Caco-2 (cell line): ENCODE data around the gene ATP1A1. TPM values are rescaled to one million over a fixed set of nuclear protein-coding genes. Genes with fewer than 3 reads are reported as not detected.

Experiments
- BruUV-seq: library from RNA; stranded (reverse); fragments of 400-500 nt; replicated peaks from 2 replicates; lab custom pipeline; 2021; lab: Mats Ljungman, UMichigan
- CTCF ChIA-PET: fragments of 300-600 bp; sonication (Branson Sonifier 250); formaldehyde crosslinking; loops from one replicate; lab custom pipeline; 2022; ENCODE audit warnings: antibody characterized with exemption; lab: Charles Lee
- POLR2A ChIA-PET: fragments of 300-600 bp; sonication (Branson Sonifier 250); formaldehyde crosslinking; loops from one replicate; lab custom pipeline; 2022; ENCODE audit warnings: antibody characterized with exemption; lab: Charles Lee
- DNase-seq, 2 experiments: peaks; one replicate each; pipeline versions ENCODE4 v3.0.0 to v3.0.0-alpha.2; 2020 to 2022
- H3K27me3 ChIP-seq: replicated peaks from 2 replicates; pipeline ENCODE4 v1.6.0; 2011; ENCODE audit warnings: low read length; ENCODE audit not compliant: control insufficient read depth, insufficient read depth
- H3K36me3 ChIP-seq: 2 replicates; pipeline ENCODE4 v1.5.1; 2011; ENCODE audit warnings: low read length; ENCODE audit not compliant: control insufficient read depth, insufficient read depth
- H3K4me1 ChIP-seq: fragments of 250-450 bp; sonication (Bioruptor Pico); 2 replicates; pipeline ENCODE4 v1.5.1; 2020; ENCODE audit warnings: mild to moderate bottlenecking
- H3K4me3 ChIP-seq: 2 replicates; pipeline ENCODE4 v1.5.1; 2011; ENCODE audit warnings: low read depth, mild to moderate bottlenecking, control low read depth, low read length
- H3K9me3 ChIP-seq: fragments of 250-450 bp; sonication (Bioruptor Pico); 2 replicates; pipeline ENCODE4 v1.5.1; 2020; ENCODE audit warnings: mild to moderate bottlenecking, moderate library complexity
- H3K27ac Mint-ChIP-seq: one replicate; pipeline ENCODE4 v1.8.0; 2022; ENCODE audit warnings: mixed read lengths; ENCODE audit not compliant: unreplicated experiment
- H3K27me3 Mint-ChIP-seq: one replicate; pipeline ENCODE4 v1.8.0; 2022; ENCODE audit warnings: mixed read lengths; ENCODE audit not compliant: insufficient read depth, unreplicated experiment
- H3K36me3 Mint-ChIP-seq: one replicate; pipeline ENCODE4 v1.8.0; 2022; ENCODE audit warnings: mild to moderate bottlenecking, mixed read lengths; ENCODE audit not compliant: insufficient read depth, unreplicated experiment
- H3K4me1 Mint-ChIP-seq: one replicate; pipeline ENCODE4 v1.8.0; 2022; ENCODE audit warnings: low read depth, mixed read lengths; ENCODE audit not compliant: unreplicated experiment
- H3K4me3 Mint-ChIP-seq: one replicate; pipeline ENCODE4 v1.8.0; 2022; ENCODE audit warnings: mild to moderate bottlenecking, moderate library complexity, mixed read lengths; ENCODE audit not compliant: unreplicated experiment
- H3K9me3 Mint-ChIP-seq: one replicate; pipeline ENCODE4 v1.8.0; 2022; ENCODE audit warnings: mixed read lengths; ENCODE audit not compliant: unreplicated experiment
- CTCF ChIP-seq, 2 experiments: fragments of 200-600 bp in 1 of 2; IDR thresholded peaks; 1 replicate in 1 of 2; 2 replicates in 1 of 2; pipeline versions ENCODE4 v1.5.1 to v1.8.0; 2011 to 2022; ENCODE audit warnings: antibody characterized with exemption in 1 of 2, control low read depth in 1 of 2, inconsistent platforms in 1 of 2, low read depth in 1 of 2, low read length in 1 of 2, mild to moderate bottlenecking in 1 of 2, moderate library complexity in 1 of 2; ENCODE audit not compliant: insufficient read depth in 1 of 2, severe bottlenecking in 1 of 2, unreplicated experiment in 1 of 2
- intact Hi-C: fragments of 100-400 bp; cut with micrococcal nuclease; formaldehyde crosslinking; loops from one replicate; pipeline ENCODE4 v1.10.0; 2022; ENCODE audit not compliant: unreplicated experiment
- total RNA-seq: library from RNA; stranded (reverse); gene quantifications from 2 replicates; pipeline ENCODE4 v1.2.3, GENCODE V29; 2022

The ATP1A1 gene
- total RNA-seq, 1 experiment from 2014 or later = 508 TPM

- no peak for DNase-seq
- no peak for TF ChIP-seq CTCF (IDR thresholded peaks at IDR 0.05; ENCODE audit: insufficient read depth in 1 of 2, low read depth in 1 of 2, low read length in 1 of 2, severe bottlenecking in 1 of 2, unreplicated experiment in 1 of 2)
- H3K27me3 ChIP-seq = no peaks in the 10 kb centered on the region
- Mint-ChIP-seq H3K27me3 (no peaks in the 10 kb centered on the region), H3K4me1 (no peaks in the 10 kb centered on the region), H3K36me3 (no peaks in the 10 kb centered on the region), H3K27ac (no peak overlapping the region), H3K4me3 (no peak overlapping the region), H3K9me3 (no peaks in the 10 kb centered on the region)
- H3K9me3 ChIP-seq = no peaks in the 10 kb centered on the region
- intact Hi-C loops = no loop called here
- ChIA-PET POLR2A (no interaction called here), CTCF (interaction anchor here (0.5 to 0.6 kb wide), 2 partner anchors 216 to 228 kb away, joined by 3 to 5 read pairs; no protein-coding TSS in a partner anchor)
- no peaks in the 10 kb centered on the region for H3K36me3 ChIP-seq
- H3K4me1 ChIP-seq = peaks cover 8% of the 10 kb centered on the region
- H3K4me3 ChIP-seq = no peak overlapping the region
- BruUV-seq = no TSS peak
Observed at GRCh38 chr1:116367256-116367945, 5.6 kb upstream of the ATP1A1 start.

- Mint-ChIP-seq H3K4me3 (no peak overlapping the region), H3K27me3 (no peaks in the 10 kb centered on the region), H3K9me3 (no peaks in the 10 kb centered on the region), H3K36me3 (peaks cover 6% of the 10 kb centered on the region), H3K27ac (no peak overlapping the region), H3K4me1 (no peaks in the 10 kb centered on the region)
- no peaks in the 10 kb centered on the region for H3K36me3 ChIP-seq
- no peak for DNase-seq
- BruUV-seq = no TSS peak
- ChIA-PET CTCF (interaction anchor here (0.5 kb wide), 1 partner anchor 229 kb away, joined by 3 read pairs; no protein-coding TSS in a partner anchor), POLR2A (no interaction called here)
- intact Hi-C loops = no loop called here
- peaks cover 8% of the 10 kb centered on the region for H3K4me1 ChIP-seq
- H3K27me3 ChIP-seq = no peaks in the 10 kb centered on the region
- no peak overlapping the region for H3K4me3 ChIP-seq
- H3K9me3 ChIP-seq = no peaks in the 10 kb centered on the region
- no peak for TF ChIP-seq CTCF (IDR thresholded peaks at IDR 0.05; ENCODE audit: insufficient read depth in 1 of 2, low read depth in 1 of 2, low read length in 1 of 2, severe bottlenecking in 1 of 2, unreplicated experiment in 1 of 2)
Observed at GRCh38 chr1:116368241-116368640, 4.8 kb upstream of the ATP1A1 start.

GRCh38 chr1:116370181-116370580 is 2.9 kb upstream of the ATP1A1 start:
- no peaks in the 10 kb centered on the region for H3K27me3 Mint-ChIP-seq
- H3K27me3 ChIP-seq = no peaks in the 10 kb centered on the region
- no peaks in the 10 kb centered on the region for H3K9me3 Mint-ChIP-seq
- POLR2A ChIA-PET = no interaction called here
- H3K4me1 Mint-ChIP-seq = no peaks in the 10 kb centered on the region
- peaks cover 21% of the 10 kb centered on the region for H3K36me3 Mint-ChIP-seq
- H3K36me3 ChIP-seq = no peaks in the 10 kb centered on the region
- no peak overlapping the region for H3K4me3 Mint-ChIP-seq
- CTCF ChIA-PET = no interaction called here
- H3K4me3 ChIP-seq = no peak overlapping the region
- peaks cover 8% of the 10 kb centered on the region for H3K4me1 ChIP-seq
- intact Hi-C loops = loop anchor here (5.0 kb wide), 1 partner anchor 117 kb away; no protein-coding TSS in a partner anchor
- H3K27ac Mint-ChIP-seq = no peak overlapping the region
- no peaks in the 10 kb centered on the region for H3K9me3 ChIP-seq
- no peak for DNase-seq
- BruUV-seq = no TSS peak
- TF ChIP-seq CTCF (IDR thresholded peaks at IDR 0.05; ENCODE audit: insufficient read depth in 1 of 2, low read depth in 1 of 2, low read length in 1 of 2, severe bottlenecking in 1 of 2, unreplicated experiment in 1 of 2) = no peak
